ACHN (cell line): ENCODE results near the gene MMP14.
A peak's percentile ranks its signal among the peaks of the same experiment; 100 is the strongest.
"Not testable (repeated sequence)": the region's sequence is repeated elsewhere in the genome, so short reads cannot be mapped to it uniquely, and the experiment has no call there.

Experiments
- DNase-seq: peaks from one replicate; pipeline ENCODE4 v3.0.0-alpha.2; 2015
- in situ Hi-C: cut with HindIII; loops from 2 replicates; pipeline ENCODE4 v1.10.0; 2017; ENCODE audit warnings: low sequenced_read_pairs, low pct_ligation_motif_present, low pct_unique_long_range_greater_than_20kb

Gene MMP14

GRCh38 chr14:22836301-22837113 is at the start of gene MMP14:
MMP14 (plus strand) TSS chr14:22836585; CDS start chr14:22836818, 233 bp downstream.
- in situ Hi-C loops: no loop called here
- peak; percentile 72 for DNase-seq

- DNase-seq: no peak
- in situ Hi-C loops: no loop called here
Measured at GRCh38 chr14:22786685-22787084, 49.7 kb upstream of the MMP14 start.

- in situ Hi-C loops: no loop called here
- no peak for DNase-seq
Measured at GRCh38 chr14:22791301-22791700, 45.1 kb upstream of the MMP14 start.

GRCh38 chr14:22792158-22792557 is 44.2 kb upstream of the MMP14 start:
- DNase-seq: no peak
- in situ Hi-C loops: no loop called here

- in situ Hi-C loops, DNase-seq: not testable (repeated sequence)
Measured at GRCh38 chr14:22793550-22793949, 42.8 kb upstream of the MMP14 start.

GRCh38 chr14:22793976-22794375 is 42.4 kb upstream of the MMP14 start:
- no peak for DNase-seq
- in situ Hi-C loops: no loop called here

- in situ Hi-C loops: no loop called here
- no peak for DNase-seq
Measured at GRCh38 chr14:22794551-22794951, 41.8 kb upstream of the MMP14 start.

GRCh38 chr14:22796087-22796707 is 40.2 kb upstream of the MMP14 start:
- no peak for DNase-seq
- in situ Hi-C loops: no loop called here

- DNase-seq: no peak
- in situ Hi-C loops: no loop called here
Measured at GRCh38 chr14:22797017-22797917, 39.1 kb upstream of the MMP14 start.

GRCh38 chr14:22798528-22798927 is 37.9 kb upstream of the MMP14 start:
- in situ Hi-C loops: no loop called here
- no peak for DNase-seq

GRCh38 chr14:22800346-22800745 is 36.0 kb upstream of the MMP14 start:
- in situ Hi-C loops: no loop called here
- no peak for DNase-seq

- no peak for DNase-seq
- in situ Hi-C loops: no loop called here
Measured at GRCh38 chr14:22801716-22802115, 34.7 kb upstream of the MMP14 start.

GRCh38 chr14:22802860-22803686 is 33.3 kb upstream of the MMP14 start:
- in situ Hi-C loops: no loop called here
- no peak for DNase-seq

- DNase-seq: no peak
- in situ Hi-C loops: no loop called here
Measured at GRCh38 chr14:22803687-22803974, 32.8 kb upstream of the MMP14 start.

GRCh38 chr14:22805235-22805634 is 31.1 kb upstream of the MMP14 start:
- in situ Hi-C loops, DNase-seq: not testable (repeated sequence)

GRCh38 chr14:22807432-22808087 is 28.8 kb upstream of the MMP14 start:
- in situ Hi-C loops: no loop called here
- DNase-seq: no peak

- no peak for DNase-seq
Measured at GRCh38 chr14:22808388-22809209, 27.8 kb upstream of the MMP14 start.

More at GRCh38 chr14:22808388-22809209, 27.8 kb upstream of the MMP14 start:
- in situ Hi-C loops: no loop called here
